HG03558 (cell line): ENCODE measurements around the gene UTP4.
"Not testable (repeated sequence)": the region's sequence is repeated elsewhere in the genome, so short reads cannot be mapped to it uniquely, and the experiment has no call there.

ENCODE experiments used
- ATAC-seq: cut with Tn5 transposase; IDR thresholded peaks from one replicate; pipeline ENCODE4 v1.9.1; 2021; ENCODE audit warnings: moderate number of reproducible peaks; ENCODE audit not compliant: unreplicated experiment; ENCODE audit errors: extremely low read depth

UTP4 gene

DNA sequence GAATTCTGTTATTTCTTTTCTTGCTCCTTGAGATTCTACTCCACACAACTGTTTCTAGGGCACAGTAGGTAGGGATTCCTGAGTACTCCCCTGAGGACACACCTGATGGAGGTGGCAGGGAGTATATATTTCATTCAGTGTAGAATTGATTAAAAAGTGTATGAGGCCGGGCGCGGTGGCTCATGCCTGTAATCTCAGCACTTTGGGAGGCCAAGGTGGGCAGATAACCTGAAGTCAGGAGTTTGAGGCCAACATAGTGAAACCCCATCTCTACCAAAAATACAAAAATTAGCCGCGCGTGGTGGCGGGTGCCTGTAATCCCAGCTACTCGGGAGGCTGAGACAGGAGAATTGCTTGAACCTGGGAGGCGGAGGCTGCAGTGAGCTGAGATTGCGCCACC is 5.6 kb upstream of the UTP4 start:
- ATAC-seq = not testable (repeated sequence)

DNA sequence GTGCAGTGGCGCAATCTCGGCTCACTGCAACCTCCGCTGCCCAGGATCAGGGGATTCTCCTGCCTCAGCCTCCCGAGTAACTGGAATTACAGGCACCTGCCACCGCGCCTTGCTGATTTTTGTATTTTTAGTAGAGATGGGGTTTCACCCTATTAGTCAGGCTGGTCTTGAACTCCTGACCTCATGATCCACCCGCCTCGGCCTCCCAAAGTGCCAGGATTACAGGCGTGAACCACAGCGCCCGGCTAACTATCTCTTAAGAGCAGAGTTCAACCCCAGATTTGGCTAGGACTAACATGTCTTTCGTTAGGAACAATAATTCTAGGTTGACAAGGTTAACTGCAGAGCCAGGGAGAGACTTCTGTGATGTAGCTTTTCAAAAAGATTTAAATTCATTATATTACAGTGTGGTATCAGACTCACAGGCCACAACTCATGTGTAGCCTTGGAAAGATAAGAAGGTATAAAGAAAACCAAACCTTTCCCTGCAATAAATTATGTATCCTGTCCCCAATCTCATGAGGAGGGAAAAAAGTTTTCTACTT is 4.4 kb upstream of the UTP4 start:
- no peak for ATAC-seq

DNA sequence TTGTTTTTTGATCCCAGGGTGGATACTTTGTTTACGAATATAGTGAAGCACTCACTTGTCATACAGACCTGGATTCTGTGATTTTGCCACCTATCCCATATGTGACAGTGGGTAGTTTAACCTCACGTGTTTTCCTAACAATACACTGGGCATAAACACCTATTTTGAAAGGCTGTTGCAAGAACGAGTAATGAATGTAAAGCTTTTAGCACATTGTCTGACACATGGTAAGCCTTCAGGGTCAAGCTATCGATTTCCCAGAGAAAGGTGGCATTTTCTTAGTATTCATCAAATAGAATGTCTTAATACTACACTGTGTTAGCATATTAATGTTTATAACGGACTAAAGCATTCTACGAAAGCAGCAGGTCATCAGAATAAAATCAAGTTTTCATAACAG is 2.0 kb upstream of the UTP4 start:
- no peak for ATAC-seq

DNA sequence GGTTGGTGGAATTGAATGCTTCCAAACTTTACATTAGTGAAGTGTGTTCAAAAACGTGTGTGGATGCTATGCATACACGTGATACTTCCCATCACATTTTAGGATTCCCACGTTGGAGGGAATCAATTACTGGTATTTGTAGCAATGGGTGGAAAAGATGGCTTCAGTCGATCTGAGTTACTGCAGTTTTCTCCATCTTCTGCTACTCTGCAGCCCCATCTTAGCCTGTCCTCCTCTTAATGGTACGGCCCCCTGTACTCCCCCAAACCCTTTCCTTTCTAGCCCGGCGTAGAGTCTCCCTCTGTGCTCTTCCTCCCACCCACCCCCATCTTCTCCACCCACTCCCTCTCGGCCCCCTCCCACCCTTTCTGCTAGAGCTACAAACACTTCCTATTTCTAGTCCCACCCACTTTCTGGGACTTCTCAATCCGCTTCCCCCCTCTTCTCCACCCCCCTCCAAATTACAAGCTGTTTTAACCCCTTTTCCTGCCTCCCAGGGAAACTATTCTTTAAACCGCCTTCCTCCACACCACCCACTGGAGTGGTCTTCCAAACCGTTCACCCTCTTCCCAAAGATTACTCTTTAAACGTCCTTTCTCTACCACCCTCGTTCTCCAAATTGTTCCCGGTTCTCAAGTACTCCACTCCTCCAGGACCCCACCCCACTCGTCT is 1.1 kb upstream of the UTP4 start:
- no peak for ATAC-seq

DNA sequence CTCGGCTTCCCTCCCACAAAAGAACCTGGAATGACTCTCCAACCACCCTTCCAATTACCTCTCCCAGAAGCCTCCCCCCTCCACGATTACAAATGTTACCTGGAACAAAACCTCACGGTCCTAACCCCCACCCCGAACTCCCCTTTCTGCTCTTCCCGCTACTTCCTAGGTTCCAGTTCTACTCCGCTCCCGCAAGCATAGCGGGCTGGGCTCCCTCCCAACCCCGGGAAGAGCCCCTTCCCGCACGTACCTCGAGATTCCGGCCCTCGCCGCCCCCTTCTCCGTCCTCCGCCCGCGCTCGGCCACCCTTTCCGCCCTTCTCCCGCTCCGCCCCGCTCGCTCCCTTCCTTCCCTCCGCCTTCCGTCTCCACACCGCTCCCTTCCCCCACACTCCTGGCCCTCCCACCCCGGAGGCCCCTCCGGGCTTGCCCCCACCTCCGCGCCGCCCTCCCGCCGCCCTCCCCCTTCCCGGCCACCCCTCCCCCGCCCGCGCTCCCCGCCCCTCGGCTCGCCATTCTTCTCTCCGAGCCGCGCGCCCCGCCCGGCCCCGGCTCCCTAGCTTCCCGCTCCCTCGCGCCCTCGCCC is 518 bp upstream of the UTP4 start:
- ATAC-seq = no peak

DNA sequence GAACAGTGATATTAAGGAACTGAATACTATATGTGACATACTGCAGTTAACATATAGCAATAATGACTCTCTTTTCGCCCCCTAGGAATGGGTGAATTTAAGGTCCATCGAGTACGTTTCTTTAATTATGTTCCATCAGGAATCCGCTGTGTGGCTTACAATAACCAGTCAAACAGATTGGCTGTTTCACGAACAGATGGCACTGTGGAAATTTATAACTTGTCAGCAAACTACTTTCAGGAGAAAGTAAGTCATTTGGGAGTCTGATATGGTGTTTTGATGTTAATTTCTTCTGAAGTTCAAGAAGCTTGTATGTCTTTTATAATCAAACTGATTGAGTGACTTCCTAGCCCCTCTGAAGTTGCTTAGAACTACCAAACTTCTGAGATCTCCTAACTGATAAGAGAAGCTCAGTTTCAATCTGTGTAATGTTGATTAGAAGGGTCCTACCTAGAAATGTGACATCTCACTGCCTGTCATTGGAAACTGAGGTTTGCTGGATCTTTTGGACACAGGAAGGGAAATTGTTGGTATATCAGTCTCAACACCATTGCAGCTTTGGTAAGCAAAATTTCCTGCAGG is 1.0 kb downstream of the UTP4 start:
- no peak for ATAC-seq

DNA sequence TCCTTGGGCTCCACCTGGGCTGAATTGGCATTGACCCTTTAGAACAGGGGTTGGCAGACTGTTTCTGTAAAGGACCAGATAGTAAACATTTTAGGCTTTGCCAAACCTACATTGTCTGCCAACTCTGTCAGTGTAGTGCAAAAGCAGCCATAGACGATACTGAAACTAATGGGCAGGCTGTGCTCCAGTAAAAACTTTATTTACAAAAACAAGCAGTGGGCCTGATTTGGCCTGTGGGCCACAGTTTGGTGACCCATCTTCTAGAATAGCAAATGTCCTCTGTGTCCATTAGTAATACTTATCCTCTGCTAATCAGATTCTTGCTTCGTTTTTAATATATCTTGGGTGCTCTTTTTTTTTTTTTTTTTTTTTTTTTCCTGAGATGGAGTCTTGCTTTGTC is 6.2 kb downstream of the UTP4 start:
- ATAC-seq = no peak

DNA sequence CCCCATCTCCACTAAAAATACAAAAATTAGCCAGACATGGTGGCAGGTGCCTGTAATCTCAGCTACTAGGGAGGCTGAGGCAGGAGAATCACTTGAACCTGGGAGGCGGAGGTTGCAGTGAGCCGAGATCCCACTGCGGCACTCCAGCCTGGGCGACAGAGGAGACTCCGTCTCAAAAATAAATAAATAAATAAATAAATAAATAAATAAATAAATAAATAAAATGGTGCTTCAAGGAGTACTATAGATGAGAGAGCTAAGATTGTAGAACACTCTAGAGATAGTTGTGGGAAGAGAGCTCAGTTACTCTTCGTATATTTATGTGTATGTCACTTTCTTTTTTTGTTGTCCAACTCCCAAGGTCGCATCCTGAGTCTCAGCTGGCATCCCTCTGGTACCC is 7.0 kb downstream of the UTP4 start:
- not testable (repeated sequence) for ATAC-seq

DNA sequence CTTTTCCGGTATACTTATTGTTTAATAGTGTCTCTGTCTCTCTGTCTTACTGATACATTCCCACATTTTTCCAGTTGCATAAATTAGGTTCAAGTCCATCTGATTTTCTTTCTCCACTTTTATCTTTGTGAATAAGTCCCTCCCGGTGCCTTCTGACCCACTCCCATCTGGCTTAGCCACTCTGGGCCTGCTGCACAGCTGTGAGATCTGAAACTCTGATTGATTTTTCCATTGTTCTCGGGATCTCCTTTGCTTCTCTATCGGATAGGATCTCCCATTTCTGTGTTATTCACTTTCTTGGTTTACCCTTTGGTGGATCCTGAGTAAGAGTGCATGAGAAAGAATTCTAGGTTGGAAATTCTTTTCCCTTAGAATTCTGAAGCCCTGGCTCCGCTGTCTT is 8.6 kb downstream of the UTP4 start:
- no peak for ATAC-seq

DNA sequence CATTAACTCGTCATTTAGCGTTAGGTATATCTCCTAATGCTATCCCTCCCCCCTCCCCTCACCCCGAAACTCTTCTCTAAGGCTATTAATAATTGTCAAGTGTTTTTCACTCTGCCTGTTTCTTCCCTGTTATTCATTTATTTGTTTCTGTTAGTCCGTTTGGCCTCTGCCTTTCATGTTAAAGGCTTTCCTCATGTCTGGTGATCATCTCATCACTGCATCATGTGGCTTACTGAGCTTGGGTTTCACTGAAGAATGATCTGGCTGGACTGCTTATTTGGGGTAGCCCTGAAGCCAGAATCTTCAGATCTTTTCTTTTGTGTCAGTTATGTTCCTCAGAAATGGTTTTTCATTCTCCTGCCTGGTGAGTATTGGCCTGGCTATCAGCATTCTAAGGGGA is 9.5 kb downstream of the UTP4 start:
- ATAC-seq = no peak

DNA sequence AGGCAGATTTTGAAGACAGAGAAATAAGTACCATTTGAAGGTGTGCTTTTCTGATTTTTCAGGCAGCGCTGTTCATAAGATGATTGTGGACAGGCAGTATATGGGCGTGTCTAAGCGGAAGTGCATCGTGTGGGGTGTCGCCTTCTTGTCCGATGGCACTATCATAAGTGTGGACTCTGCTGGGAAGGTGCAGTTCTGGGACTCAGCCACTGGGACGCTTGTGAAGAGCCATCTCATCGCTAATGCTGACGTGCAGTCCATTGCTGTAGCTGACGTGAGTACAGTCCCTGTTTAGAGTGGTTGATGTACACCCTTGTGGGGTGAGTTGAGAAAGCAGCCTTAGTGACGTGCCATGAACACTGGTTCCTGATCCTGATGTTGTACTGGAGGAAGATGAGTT is 10.7 kb downstream of the UTP4 start:
- ATAC-seq = no peak

DNA sequence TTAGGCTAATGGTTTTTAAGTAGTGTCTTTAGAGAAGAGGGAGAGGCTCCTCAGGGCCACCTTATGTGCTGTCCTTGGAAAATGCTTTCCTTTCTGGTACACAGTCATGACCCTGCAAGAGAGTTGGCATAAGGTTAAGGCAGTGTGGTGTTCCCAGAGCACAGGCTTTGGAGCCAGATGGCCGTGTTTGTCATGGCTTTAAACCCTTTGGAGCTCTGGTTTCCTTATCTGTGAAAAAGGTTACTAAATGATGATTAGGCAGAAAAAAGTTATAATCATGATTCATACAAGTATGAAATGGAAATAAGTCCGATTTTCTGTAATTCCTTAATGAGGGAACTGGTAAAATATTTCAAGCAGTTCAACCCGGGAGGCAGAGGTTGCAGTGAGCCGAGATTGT is 13.2 kb downstream of the UTP4 start:
- ATAC-seq = no peak

DNA sequence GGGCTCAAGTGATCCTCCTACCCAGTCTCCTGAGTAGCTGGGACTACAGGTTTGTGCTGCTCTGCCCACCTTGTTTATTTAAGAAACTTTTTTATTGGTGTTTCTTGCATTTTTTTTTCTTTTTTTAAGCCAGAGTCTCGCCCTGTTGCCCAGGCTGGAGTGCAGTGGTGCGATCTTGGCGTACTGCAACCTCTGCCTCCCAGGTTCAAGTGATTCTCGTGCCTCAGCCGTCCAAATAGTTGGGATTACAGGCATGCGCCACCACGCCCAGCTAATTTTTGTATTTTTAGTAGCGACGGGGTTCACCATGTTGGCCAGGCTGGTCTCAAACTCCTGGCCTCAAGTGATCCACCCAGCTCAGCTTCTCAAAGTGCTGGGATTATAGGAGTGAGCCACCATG is 17.2 kb downstream of the UTP4 start:
- not testable (repeated sequence) for ATAC-seq

DNA sequence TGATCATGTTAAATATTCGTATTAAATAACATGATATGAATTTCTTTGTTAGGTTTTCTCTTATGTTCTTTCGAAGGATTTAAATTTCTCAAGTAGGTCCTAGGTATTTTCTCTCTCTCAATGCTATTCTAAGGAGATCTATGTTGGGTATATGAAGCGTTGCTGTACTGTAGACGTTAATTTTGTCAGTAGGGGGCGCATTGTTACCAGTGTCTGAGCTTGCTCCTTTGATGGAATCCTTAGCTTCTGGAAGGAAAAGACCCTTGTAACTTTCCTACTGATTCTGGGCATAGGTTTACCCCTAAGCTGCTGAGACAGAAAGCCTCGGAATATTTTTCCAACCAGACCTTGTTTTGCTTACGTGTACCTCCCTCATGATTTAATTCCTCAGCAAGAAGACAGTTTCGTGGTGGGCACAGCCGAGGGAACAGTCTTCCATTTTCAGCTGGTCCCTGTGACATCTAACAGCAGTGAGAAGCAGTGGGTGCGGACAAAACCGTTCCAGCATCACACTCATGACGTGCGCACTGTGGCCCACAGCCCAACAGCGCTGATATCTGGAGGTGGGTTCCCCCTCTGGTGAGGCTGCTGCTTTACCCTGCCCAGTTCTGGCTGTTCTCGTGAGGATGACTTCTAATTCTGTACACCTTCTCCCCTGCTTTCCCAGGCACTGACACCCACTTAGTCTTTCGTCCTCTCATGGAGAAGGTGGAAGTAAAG is 17.9 kb downstream of the UTP4 start:
- ATAC-seq = no peak

DNA sequence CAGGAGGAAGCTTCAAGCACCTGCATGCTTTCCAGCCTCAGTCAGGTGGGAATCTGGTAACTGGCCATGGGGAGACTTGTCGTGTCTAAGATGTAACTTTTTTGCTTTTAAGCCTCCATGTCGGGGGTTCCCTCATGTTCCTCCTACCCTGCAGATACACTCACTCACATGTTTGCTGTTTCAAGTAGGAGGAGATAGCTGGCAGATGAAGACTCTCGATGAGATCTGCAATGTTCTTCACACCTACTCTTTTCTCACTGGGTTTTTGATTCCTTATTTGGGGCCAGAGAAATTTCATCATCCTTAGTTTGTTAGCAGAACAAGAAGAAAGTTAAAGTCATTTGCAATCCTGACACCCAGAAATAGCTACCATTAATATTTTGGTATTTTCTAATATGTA is 24.7 kb downstream of the UTP4 start:
- ATAC-seq = no peak

DNA sequence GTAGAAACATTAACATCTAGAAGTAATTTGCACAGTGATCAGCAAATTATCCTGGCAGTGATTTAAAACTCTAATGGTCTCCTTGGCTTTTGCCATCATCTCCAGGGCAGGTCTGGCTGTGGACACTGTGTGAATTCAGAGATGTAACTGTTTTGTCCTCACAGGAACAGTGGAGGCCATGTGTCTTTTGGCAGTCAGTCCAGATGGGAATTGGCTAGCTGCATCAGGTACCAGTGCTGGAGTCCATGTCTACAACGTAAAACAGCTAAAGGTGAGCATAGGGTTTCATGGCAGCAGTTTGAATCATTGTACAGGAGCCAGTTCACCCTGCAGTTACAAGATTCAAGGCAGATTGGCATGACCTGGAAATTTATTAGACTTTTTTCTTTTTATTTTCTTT is 27.7 kb downstream of the UTP4 start:
- ATAC-seq = no peak

DNA sequence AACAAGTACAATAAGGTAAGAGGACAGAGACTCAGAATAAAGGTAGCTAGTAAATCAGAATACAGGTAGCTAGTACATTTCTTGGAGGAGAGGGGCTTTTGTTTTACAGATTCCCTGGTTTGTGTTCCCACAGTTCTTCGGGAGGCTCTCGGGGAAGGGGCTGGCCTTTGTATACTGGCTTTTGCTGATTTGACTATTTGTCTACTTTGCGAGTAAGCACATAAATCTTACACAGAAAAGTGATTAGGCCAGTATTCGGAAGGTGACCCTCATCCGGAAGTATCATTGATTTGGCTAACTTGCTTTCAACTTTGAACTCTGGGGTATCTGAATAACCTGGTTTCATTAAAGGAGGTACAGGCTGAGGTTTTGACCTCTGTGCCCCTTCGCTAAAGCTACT is 33.1 kb downstream of the UTP4 start:
- ATAC-seq = no peak

DNA sequence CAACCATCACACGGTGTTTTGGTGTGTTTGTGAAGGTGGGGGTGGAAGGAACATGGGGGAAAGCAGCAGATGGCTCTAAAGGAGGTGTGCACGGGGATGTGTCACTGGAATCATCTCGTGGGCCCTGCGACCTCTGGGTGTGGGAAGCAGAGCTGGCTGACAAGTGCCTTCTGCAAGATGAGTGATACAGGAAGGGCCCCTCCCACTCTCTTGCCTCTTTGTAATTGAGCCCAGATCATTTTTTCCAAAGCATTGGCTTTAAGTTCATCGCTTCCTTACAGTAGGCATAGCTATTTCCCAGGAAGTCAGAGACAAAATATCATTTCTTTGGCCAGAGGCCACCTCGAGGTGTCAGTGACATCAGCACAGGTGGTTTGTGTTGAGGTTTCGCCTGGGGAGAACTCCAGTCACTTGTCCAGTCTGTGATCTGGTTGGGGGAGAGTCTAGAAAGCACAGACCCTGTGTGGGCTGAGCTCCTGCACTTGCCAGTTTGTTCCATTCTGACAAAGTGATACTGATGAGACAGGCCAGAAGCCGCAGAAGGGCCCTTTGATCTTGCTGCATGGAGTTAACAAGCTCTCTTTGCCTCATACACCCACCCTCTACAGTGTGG is 33.9 kb downstream of the UTP4 start:
- no peak for ATAC-seq

DNA sequence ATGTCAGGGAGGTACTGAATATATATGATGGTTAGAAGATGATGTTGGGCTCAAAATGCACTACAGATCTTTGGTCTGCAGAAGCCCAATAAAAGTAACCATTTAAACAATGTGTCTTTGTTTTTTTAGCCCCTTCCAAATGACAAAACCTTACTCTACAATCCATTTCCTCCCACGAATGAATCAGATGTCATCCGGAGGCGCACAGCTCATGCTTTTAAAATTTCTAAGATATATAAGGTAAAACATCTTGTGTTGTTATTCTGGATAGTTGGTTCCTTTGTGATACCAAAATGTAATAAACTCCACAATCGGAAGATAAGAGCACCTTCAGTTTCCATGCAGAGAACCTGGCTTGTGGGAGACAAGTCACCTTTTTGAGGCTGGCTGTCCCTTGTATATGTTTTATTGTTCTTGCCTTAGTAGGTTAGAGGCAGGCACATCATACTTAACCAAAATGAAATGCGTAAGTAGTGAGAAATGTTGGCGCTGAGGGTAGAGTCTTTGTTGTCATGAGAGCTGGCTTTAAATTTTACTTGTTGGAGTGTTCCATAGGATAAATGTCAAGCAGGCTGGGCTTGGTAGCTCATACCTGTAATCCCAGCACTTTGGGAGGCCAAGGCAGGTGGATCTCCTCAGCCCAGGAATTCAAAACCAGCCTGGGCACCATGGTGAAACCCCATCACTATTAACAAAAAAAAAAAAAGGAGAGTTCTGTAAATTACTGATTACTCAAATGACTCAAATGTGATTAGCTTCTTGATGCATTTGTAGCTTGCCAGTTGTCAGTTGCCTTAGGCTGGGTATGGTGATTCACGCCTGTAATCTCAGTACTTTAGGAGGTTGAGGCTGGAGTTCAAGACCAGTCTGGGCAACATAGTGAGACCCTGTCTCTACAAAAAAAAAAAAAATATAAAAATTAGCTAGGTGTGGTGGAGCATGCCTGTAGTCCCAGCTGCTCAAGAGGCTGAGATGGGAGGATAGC is 34.8 kb downstream of the UTP4 start:
- ATAC-seq = no peak

DNA sequence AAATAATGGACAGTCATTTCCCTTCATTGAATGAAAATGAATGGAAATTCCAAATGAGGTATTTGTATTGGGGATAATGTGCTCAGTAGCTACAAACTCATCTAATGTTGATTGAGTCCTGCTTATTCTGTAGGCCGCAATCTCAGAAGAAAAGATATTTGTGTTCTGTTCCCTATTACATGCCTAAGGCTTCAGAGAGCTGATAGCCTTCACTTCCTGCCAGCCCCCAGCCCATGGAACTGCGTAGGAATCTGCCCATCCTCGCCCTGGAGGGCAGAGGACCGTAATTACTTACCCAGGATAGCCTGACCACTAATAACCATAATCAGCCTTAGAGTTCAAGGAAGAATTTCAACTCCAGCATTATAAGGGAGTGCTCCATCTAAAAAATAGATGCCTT is 36.6 kb downstream of the UTP4 start:
- ATAC-seq = no peak
